Mucosa of descending colon (tissue), 3 donors: ENCODE data around the gene VEPH1. TPM values are rescaled to one million over a fixed set of nuclear protein-coding genes. Genes with fewer than 3 reads are reported as not detected.

ENCODE experiments used
- ATAC-seq: fragments of 200-7000 bp; cut with Tn5 transposase; one replicate; pipeline ENCODE4 v1.9.1; 2020; ENCODE audit warnings: mild to moderate bottlenecking, moderate library complexity
- DNase-seq, 3 donors: peaks; one replicate each; pipeline ENCODE4 v3.0.0-alpha.2; 2020
- H3K36me3 ChIP-seq: fragments of 200-600 bp; one replicate; pipeline ENCODE4 v1.8.0; 2021; ENCODE audit warnings: low read depth, mild to moderate bottlenecking
- H3K4me1 ChIP-seq: fragments of 200-600 bp; one replicate; pipeline ENCODE4 v1.8.0; 2021; ENCODE audit warnings: low read depth, mild to moderate bottlenecking
- H3K4me3 ChIP-seq: fragments of 200-600 bp; one replicate; pipeline ENCODE4 v1.8.0; 2021; ENCODE audit warnings: mild to moderate bottlenecking
- H3K9me3 ChIP-seq: fragments of 200-600 bp; one replicate; pipeline ENCODE4 v1.8.0; 2021; ENCODE audit warnings: mild to moderate bottlenecking
- CTCF ChIP-seq: fragments of 200-600 bp; IDR thresholded peaks from one replicate; pipeline ENCODE4 v1.8.0; 2022; ENCODE audit warnings: antibody characterized with exemption, mild to moderate bottlenecking
- intact Hi-C, 2 donors: fragments of 100-400 bp; cut with DNase I in 1 of 2; cut with micrococcal nuclease in 1 of 2; formaldehyde crosslinking; loops; one replicate each; pipeline versions ENCODE4 v1.11.0 to v1.11.1; 2022; cut with DNase I, micrococcal nuclease
- total RNA-seq, 3 donors: library from RNA; stranded (reverse); fragmentation: NEBNext Ultra II Directional in 2 of 3; extraction: Animal tissue kit (Norgen Biotek cat#: 25700) in 2 of 3; gene quantifications; one replicate each; pipeline versions ENCODE4 v1.2.1 to v1.2.4, GENCODE V29; 2021 to 2023
- donor health status: DM: no; HTN: no; CAD: no; lungs with moderate emphysema.
- donor health status: DM: no; HTN: no; CAD: no.
- donor health status: DM: no; HTN: yes; CAD: no.

VEPH1 gene
- total RNA-seq, 3 donors from 2014 or later, result 1.5 to 6.3 (median 4.8) TPM

DNA sequence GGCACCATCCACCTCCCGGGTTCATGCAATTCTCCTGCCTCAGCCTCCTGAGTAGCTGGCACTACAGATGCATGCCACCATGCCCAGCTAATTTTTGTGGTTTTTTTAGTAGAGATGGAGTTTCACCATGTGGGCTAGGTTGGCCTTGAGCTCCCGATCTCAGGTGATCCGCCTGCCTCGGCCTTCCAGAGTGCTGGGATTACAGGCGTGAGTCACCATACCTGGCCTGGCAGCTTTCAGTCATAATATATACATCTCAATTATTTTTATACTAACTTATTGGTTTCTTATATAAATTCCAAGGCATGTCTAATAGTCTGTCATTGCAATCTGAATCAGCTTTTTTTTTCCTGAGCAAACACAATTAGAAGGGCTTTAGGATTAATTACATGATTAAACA, 269.3 kb downstream of the VEPH1 start:
- Histone ChIP-seq H3K4me1 (no peaks in the 10 kb centered on the region), H3K36me3 (no peaks in the 10 kb centered on the region), H3K4me3 (no peak overlapping the region), H3K9me3 (no peaks in the 10 kb centered on the region)
- intact Hi-C loops, result no loop called here
- no peak for DNase-seq
- no peak for ATAC-seq
- TF ChIP-seq CTCF, result no peak

GRCh38 chr3:157232141-157232540, 271.1 kb downstream of the VEPH1 start:
- TF ChIP-seq CTCF, result no peak
- Histone ChIP-seq H3K9me3 (no peaks in the 10 kb centered on the region), H3K4me1 (no peaks in the 10 kb centered on the region), H3K4me3 (no peak overlapping the region), H3K36me3 (no peaks in the 10 kb centered on the region)
- DNase-seq (no peak), ATAC-seq (no peak)
- intact Hi-C loops, result no loop called here

DNA sequence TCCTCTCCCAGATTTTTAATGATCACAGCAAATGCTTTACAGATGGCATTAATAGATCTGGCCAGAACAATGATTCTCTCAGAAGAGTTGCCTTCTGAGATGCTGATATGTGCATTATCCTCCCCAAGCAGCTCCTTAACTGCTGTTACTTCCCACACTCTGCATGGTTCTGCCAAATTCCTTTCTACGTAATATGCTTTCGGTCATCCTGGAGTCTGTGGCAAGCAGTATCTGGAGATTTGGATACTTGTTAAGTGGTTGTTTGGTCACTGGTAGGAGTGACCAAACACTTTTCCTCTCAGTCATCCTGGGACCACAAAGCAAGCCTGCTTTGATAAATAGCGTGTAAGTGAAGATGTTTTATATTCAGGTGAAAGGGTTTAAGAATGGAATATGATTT, 272.1 kb downstream of the VEPH1 start:
- Histone ChIP-seq H3K36me3 (no peaks in the 10 kb centered on the region), H3K4me1 (no peaks in the 10 kb centered on the region)
- intact Hi-C loops, result no loop called here

DNA sequence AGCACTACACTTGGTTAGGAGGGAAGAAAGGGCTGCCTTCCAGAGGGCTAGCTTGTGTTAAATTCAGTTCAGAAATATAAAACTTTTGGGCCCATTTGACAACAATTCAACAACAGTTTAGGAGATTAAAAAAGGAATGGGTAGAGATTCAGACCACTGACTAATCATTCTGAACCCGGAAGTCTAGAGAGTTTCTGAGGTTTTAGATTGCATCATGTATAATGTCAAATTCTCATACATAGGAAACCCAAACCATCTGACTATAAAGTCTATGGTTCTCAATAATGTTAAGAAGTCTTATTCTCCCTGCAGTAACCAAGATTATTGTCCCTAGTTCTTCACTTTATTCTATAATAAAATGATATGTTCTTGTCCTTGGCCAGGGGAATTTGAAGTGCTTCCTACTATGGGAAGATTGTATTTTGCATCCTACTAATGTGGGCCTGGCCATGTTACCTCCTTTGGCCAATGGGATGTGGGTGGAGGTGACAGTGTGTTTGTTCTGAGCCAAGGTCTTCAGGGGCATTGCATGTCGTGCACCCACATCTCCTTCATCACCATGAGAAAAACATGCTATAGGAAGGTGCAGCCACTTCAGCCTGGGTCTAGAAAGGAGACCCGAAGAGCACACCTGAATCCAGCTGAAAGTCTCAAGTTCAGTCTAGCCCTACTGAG, 276.9 kb downstream of the VEPH1 start:
- ATAC-seq (no peak), DNase-seq (no peak)
- H3K36me3 ChIP-seq, result no peaks in the 10 kb centered on the region
- intact Hi-C loops, result no loop called here
- TF ChIP-seq CTCF, result no peak
- no peak overlapping the region for H3K4me3 ChIP-seq
- no peaks in the 10 kb centered on the region for H3K9me3 ChIP-seq
- no peaks in the 10 kb centered on the region for H3K4me1 ChIP-seq

More for the DNA sequence above, 272.1 kb downstream of the VEPH1 start:
- no peak for DNase-seq
- Histone ChIP-seq H3K9me3 (no peaks in the 10 kb centered on the region), H3K4me3 (no peak overlapping the region)
- ATAC-seq, result no peak
- TF ChIP-seq CTCF, result no peak

DNA sequence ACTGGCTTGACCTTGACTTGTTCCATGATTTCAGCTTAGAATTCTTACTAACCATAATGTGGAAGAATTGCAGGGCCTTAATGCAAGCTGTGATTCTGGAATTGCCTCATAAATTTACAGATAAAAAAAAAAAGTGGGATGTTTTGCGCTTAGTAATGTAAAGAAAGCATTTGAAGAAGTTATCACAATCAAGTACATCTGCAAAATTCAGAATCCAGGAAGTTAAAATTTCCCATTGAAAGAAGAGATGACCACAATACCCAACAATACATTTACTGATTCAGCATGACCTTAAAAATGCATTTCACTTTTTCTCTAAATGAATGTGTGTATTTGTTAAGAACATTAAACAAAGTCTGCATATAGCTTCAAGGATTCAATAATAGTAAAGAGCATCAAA, 278.2 kb downstream of the VEPH1 start:
- no peak for TF ChIP-seq CTCF
- intact Hi-C loops, result no loop called here
- H3K36me3 ChIP-seq, result no peaks in the 10 kb centered on the region
- DNase-seq (no peak), ATAC-seq (no peak)
- H3K9me3 ChIP-seq, result no peaks in the 10 kb centered on the region
- no peak overlapping the region for H3K4me3 ChIP-seq
- no peaks in the 10 kb centered on the region for H3K4me1 ChIP-seq

GRCh38 chr3:157220883-157221282, 282.3 kb downstream of the VEPH1 start:
- H3K9me3 ChIP-seq, result no peaks in the 10 kb centered on the region
- H3K4me1 ChIP-seq, result no peaks in the 10 kb centered on the region
- TF ChIP-seq CTCF, result no peak
- no peaks in the 10 kb centered on the region for H3K36me3 ChIP-seq
- H3K4me3 ChIP-seq, result no peak overlapping the region
- DNase-seq, result no peak
- intact Hi-C loops, result no loop called here
- ATAC-seq, result no peak
